ENCODE measurements around the gene BEST4.
"Not testable (repeated sequence)": the region's sequence is repeated elsewhere in the genome, so short reads cannot be mapped to it uniquely, and the experiment has no call there.

The BEST4 gene

DNA sequence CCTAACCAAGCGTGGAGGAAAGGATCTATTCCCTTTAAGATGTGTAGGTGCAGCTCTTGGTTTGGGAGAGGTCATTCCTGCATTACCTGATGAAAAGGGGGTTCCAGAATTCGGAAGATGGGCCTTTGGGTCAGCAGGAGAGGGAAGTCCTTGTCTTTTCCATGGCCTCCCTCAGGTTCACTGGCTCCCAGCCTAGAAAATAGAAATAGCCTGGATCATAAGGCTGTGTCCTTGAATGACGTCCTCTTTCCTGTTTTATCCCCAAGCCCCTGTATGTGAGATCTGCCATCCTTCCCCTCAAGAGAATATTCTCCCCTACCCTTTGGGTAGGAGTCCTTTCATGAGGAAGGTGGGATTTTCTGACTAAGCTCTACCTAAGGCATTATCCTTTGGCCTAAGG, 27.1 kb downstream of the BEST4 start:
- FAIRE-seq (no peak), DNase-seq (ENCODE audit: insufficient read length, low spot score) (no peak)
- TF ChIP-seq, protein P1, sequence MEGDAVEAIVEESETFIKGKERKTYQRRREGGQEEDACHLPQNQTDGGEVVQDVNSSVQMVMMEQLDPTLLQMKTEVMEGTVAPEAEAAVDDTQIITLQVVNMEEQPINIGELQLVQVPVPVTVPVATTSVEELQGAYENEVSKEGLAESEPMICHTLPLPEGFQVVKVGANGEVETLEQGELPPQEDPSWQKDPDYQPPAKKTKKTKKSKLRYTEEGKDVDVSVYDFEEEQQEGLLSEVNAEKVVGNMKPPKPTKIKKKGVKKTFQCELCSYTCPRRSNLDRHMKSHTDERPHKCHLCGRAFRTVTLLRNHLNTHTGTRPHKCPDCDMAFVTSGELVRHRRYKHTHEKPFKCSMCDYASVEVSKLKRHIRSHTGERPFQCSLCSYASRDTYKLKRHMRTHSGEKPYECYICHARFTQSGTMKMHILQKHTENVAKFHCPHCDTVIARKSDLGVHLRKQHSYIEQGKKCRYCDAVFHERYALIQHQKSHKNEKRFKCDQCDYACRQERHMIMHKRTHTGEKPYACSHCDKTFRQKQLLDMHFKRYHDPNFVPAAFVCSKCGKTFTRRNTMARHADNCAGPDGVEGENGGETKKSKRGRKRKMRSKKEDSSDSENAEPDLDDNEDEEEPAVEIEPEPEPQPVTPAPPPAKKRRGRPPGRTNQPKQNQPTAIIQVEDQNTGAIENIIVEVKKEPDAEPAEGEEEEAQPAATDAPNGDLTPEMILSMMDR (IDR thresholded peaks at IDR 0.05; ENCODE audit: insufficient read depth, missing control alignments), result no peak

DNA sequence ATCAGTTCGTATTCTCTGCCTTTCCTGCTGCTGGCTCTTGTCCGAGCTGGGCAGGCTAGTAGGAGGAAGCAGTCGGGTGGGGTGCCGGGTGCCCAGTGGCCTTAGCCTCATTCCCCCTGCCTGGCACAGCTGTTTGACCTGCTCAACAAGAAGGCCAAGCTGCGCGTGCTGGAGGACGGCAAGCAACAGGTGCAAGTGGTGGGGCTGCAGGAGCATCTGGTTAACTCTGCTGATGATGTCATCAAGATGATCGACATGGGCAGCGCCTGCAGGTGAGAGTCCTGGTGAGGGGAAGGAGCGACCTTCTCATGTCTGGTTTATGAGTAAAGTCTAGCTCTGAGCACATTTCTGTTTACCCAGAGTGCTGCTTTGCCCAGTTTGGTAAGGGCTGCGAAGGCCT, 28.9 kb downstream of the BEST4 start:
- FAIRE-seq (no peak), DNase-seq (ENCODE audit: insufficient read length, low spot score) (no peak)
- TF ChIP-seq, protein P1 (IDR thresholded peaks at IDR 0.05; ENCODE audit: insufficient read depth, missing control alignments), result no peak

DNA sequence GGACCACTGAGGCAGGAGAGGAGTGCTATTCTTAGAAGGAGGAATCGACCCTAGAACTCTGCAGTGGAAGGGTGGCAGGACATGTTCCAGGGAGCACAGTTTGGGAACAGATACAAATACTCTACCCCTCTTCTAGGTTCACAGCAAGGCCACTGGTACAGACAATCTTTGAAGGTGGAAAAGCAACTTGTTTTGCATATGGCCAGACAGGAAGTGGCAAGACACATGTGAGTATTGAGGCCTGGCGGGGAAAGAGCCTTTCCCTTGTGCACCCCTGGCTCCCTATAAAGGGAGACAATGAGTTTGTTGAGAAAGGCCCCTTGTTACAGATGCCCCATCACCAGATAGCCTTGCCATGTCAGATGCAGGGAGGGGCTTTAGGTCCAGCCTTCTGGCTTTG, 30.6 kb downstream of the BEST4 start:
- FAIRE-seq (no peak), DNase-seq (ENCODE audit: insufficient read length, low spot score) (no peak)
- TF ChIP-seq, protein P1 (IDR thresholded peaks at IDR 0.05; ENCODE audit: insufficient read depth, missing control alignments), result no peak

DNA sequence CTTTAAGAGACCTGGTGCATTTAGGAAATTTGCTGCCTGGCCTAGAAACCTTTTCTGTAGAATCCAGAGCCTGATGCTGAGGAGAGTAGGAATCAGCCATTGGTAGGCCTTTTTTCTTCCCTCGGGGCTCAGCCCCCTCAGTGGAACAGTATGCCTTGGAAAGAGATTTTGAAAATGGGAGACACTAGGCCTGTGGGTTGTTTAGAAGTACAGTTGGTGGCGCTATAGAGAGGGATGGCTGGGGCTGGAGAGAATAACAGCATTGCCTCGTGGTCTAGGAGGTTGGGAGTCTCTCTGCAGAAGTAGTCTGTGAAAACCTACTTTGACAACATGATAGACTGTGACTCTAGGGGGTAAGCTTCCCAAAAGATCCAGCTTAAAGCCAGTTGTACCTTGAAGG, 40.1 kb downstream of the BEST4 start:
- no peak for DNase-seq (ENCODE audit: insufficient read length, low spot score)

DNA sequence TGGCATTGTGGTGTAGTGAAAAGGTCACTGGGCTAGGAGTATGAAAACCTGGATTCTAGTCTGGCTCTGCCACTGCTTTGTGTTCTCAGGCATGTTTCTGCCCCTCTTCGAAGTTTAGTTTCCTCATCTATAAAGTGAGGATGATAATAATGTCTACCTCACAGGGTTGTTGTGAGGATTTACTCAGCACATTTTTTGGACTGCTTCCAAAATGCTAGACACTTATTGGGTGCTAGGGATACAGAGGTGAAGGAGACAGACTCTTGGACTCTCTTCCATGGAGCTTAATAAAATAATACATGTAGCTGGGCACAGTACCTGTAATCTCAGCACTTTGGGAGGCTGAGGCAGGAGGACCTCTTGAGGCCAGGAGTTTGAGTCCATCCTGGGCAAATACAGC, 44.8 kb downstream of the BEST4 start:
- DNase-seq (ENCODE audit: insufficient read length, low spot score) (no peak), FAIRE-seq (no peak)
- TF ChIP-seq, protein P1 (IDR thresholded peaks at IDR 0.05; ENCODE audit: insufficient read depth, missing control alignments), result no peak

More for the DNA sequence above, 40.1 kb downstream of the BEST4 start:
- TF ChIP-seq, protein P1 (IDR thresholded peaks at IDR 0.05; ENCODE audit: insufficient read depth, missing control alignments), result no peak
- no peak for FAIRE-seq

DNA sequence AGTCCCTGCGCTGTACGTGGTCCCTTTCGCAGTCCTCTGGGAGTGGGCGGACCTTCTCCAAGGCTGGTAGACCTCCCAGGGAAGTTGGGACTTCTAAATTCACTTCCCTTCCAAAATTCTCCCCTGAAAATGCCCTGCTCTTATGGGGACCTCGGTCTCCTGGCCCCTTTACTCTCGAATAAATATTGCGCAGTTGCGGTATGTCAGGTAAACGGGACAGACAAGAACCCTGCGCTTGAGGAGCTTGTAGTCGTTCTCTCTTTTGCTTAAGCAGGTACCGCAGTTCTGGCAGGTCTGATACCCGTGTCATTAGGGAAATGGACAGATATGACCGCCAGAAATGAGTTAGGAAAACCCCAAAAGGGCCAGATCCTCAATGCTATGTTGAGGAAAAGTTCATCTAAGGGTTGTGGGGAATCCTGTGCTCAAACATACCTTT, 47.8 kb downstream of the BEST4 start:
- TF ChIP-seq, protein P1 (IDR thresholded peaks at IDR 0.05; ENCODE audit: insufficient read depth, missing control alignments), result no peak
- FAIRE-seq, result no peak
- DNase-seq (ENCODE audit: insufficient read length, low spot score), result no peak

DNA sequence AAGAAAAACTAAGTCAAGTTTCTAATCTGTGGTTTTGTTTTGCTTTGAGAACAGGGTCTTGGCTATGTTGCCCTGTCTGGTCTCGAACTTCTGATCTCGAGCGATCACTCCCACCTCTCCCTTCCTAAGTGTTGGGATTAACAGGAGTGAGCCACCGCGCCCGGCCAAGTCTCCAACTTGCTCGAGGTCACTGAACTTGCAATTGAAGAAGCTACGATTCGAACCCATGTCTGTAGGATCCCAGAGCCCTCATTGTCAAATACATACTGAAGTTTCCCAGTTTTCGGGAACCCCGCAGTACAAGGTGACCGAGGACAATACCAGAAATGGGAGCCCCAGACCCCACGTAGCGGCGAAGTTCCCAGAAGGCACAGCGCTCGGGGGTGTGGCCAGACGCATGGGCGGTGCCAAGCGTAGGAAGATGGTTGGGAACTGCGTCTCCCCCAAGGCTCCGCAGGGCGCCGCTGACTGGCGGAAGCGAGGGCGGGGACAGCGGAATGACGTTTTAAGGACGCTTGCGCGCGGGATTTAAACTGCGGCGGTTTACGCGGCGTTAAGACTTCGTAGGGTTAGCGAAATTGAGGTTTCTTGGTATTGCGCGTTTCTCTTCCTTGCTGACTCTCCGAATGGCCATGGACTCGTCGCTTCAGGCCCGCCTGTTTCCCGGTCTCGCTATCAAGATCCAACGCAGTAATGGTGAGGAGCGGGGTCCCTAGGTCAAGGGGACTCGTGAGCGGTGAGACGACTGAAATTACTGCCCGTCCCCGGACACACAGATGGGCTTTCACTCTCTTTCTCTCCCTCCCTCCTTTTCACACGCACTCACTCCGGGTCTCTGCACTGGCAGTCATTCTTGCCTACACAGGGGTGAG, 48.4 kb downstream of the BEST4 start, which contains the start of gene KIF2C:
Gene KIF2C (plus strand): TSS at position 531 of the 872 bp plus-strand sequence. CDS start 96 bp downstream, at position 627.
- TF ChIP-seq, protein P1 (IDR thresholded peaks at IDR 0.05; ENCODE audit: insufficient read depth, missing control alignments), result no peak
- FAIRE-seq, result no peak

DNA sequence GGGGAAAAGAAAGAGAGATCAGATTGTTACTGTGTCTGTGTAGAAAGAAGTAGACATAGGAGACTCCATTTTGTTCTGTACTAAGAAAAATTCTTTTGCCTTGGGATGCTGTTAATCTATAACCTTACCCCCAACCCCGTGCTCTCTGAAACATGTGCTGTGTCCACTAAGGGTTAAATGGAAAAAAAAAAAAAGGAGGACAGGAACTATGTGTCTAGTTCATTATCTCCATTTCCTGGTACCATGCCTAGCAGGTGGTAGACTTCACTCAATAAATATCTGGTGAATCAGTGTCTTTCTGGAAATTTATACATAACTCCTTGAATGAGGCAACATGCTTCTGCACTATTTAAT, 49.0 kb downstream of the BEST4 start:
- DNase-seq (ENCODE audit: insufficient read length, low spot score); FAIRE-seq: not testable (repeated sequence)

More for the DNA sequence above, 48.4 kb downstream of the BEST4 start, which contains the start of gene KIF2C:
- peak; percentile 88 for DNase-seq (ENCODE audit: insufficient read length, low spot score)
